HepG2 (cell line): ENCODE results near the gene PPP2R2C. TPM values are rescaled to one million over a fixed set of nuclear protein-coding genes. Genes with fewer than 3 reads are reported as not detected.

Experiments used
- ATAC-seq: fragments of 200-7000 bp; cut with Tn5 transposase; 3 replicates; pipeline ENCODE4 v1.9.1; 2020; ENCODE audit warnings: mild to moderate bottlenecking, moderate library complexity
- BruUV-seq: library from RNA; stranded (reverse); fragments of 400-500 nt; replicated peaks from 2 replicates; lab custom pipeline; 2021; lab: Mats Ljungman, UMichigan
- CTCF ChIA-PET: fragments of 300-600 bp; formaldehyde crosslinking; extraction: SDS; loops from one replicate; lab custom pipeline; 2021; ENCODE audit warnings: low total read pairs, inconsistent platforms, low intra/inter-chr PET ratio; lab: Yijun Ruan, JAX
- POLR2A ChIA-PET: fragments of 350-600 bp; sonication (Branson Sonifier 250); formaldehyde crosslinking; loops from one replicate; lab custom pipeline; 2020; ENCODE audit warnings: antibody characterized with exemption, inconsistent platforms; lab: Yijun Ruan, JAX
- DNase-seq: peaks from one replicate; pipeline ENCODE4 v3.0.0-alpha.2; 2015; ENCODE audit warnings: low spot score
- FAIRE-seq: peaks from 3 replicates; lab custom pipeline; 2011; peaks lifted over from hg19 to GRCh38; lab: Jason Lieb, UNC
- H2AFZ ChIP-seq: one replicate; pipeline ENCODE4 v1.6.1; 2011; ENCODE audit warnings: low read length, inconsistent platforms
- H3K27ac ChIP-seq: fragments of 300-600 bp; 3 replicates; pipeline ENCODE4 v1.8.0; 2011; ENCODE audit warnings: mixed run types, mild to moderate bottlenecking, mixed read lengths, low read length, inconsistent platforms; ENCODE audit not compliant: insufficient read depth; ENCODE audit errors: extremely low read length
- H3K27me3 ChIP-seq, 2 experiments: fragments of 200-600 bp in 1 of 2; 2 replicates in 1 of 2; 3 replicates in 1 of 2; pipeline versions ENCODE4 v1.6.0 to v1.8.0; 2011; ENCODE audit warnings: low read length in 2 of 2, mild to moderate bottlenecking in 2 of 2, moderate library complexity in 2 of 2, inconsistent platforms in 1 of 2; ENCODE audit not compliant: insufficient read depth in 2 of 2, control insufficient read depth in 1 of 2
- H3K36me3 ChIP-seq, 2 experiments: fragments of 200-600 bp in 1 of 2; replicated peaks in 1 of 2; 2 replicates in 1 of 2; 3 replicates in 1 of 2; pipeline versions ENCODE4 v1.5.1 to v1.8.0; 2011; ENCODE audit warnings: low read length in 2 of 2, inconsistent platforms in 1 of 2; ENCODE audit not compliant: insufficient read depth in 2 of 2, control insufficient read depth in 1 of 2
- H3K4me1 ChIP-seq: 2 replicates; pipeline ENCODE4 v1.5.1; 2012; ENCODE audit warnings: low read length, inconsistent platforms; ENCODE audit not compliant: insufficient read depth
- H3K4me2 ChIP-seq: 2 replicates; pipeline ENCODE4 v1.6.0; 2011; ENCODE audit warnings: low read depth, low read length, inconsistent platforms
- H3K4me3 ChIP-seq, 3 experiments: fragments of 200-600 bp in 1 of 3; sonication (generic), shearing (Covaris generic) in 1 of 3; replicated peaks in 1 of 3; 2 replicates each; pipeline ENCODE4 v1.5.1; 2011 to 2016; ENCODE audit warnings: low read length in 3 of 3, inconsistent platforms in 2 of 3, low read depth in 2 of 3, mild to moderate bottlenecking in 2 of 3, control low read depth in 1 of 3, mixed read lengths in 1 of 3; ENCODE audit not compliant: insufficient read depth in 1 of 3
- H3K79me2 ChIP-seq: one replicate; pipeline ENCODE4 v1.6.1; 2011; ENCODE audit warnings: low read length, inconsistent platforms; ENCODE audit not compliant: insufficient read depth
- H3K9ac ChIP-seq: 2 replicates; pipeline ENCODE4 v1.6.0; 2011; ENCODE audit warnings: mild to moderate bottlenecking, low read depth, low read length, inconsistent platforms; ENCODE audit not compliant: insufficient read depth
- H3K9me3 ChIP-seq: 2 replicates; pipeline ENCODE4 v1.5.1; 2012; ENCODE audit warnings: mild to moderate bottlenecking, low read length
- H4K20me1 ChIP-seq: 2 replicates; pipeline ENCODE4 v1.6.0; 2011; ENCODE audit warnings: inconsistent platforms, mild to moderate bottlenecking, low read length, moderate library complexity; ENCODE audit not compliant: insufficient read depth
- ARHGAP35 ChIP-seq: sonication (generic); formaldehyde crosslinking; IDR thresholded peaks from 2 replicates; pipeline ENCODE4 v1.9.0; 2022; ENCODE audit warnings: mild to moderate bottlenecking, inconsistent platforms, moderate library complexity, missing genetic modification reagents, borderline replicate concordance
- CCAR2 ChIP-seq: fragments of 200-400 bp; formaldehyde crosslinking; optimal IDR thresholded peaks from 2 replicates; pipeline ENCODE3; 2018; ENCODE audit warnings: low read depth, mild to moderate bottlenecking, low read length, moderate library complexity
- E2F5 ChIP-seq: sonication (generic); formaldehyde crosslinking; conservative IDR thresholded peaks from 2 replicates; pipeline ENCODE4 v1.4.0; 2020; ENCODE audit warnings: missing genetic modification reagents
- ELF4 ChIP-seq: sonication (generic); formaldehyde crosslinking; IDR thresholded peaks from 2 replicates; pipeline ENCODE4 v1.5.0; 2020; ENCODE audit warnings: missing genetic modification reagents, mild to moderate bottlenecking, moderate library complexity, borderline replicate concordance
- ESRRA ChIP-seq: sonication (generic); formaldehyde crosslinking; IDR thresholded peaks from 2 replicates; pipeline ENCODE4 v1.5.1; 2020; ENCODE audit warnings: mild to moderate bottlenecking, low read depth, missing genetic modification reagents
- GMEB2 ChIP-seq: IDR thresholded peaks from 2 replicates; pipeline ENCODE4 v1.6.1; 2016; ENCODE audit warnings: missing biosample characterization, missing genetic modification reagents, low read depth
- JUND ChIP-seq: sonication (generic); formaldehyde crosslinking; IDR thresholded peaks from 2 replicates; pipeline ENCODE4 v1.8.0; 2022; ENCODE audit warnings: mild to moderate bottlenecking, missing genetic modification reagents
- MATR3 ChIP-seq: sonication (generic); formaldehyde crosslinking; IDR thresholded peaks from 2 replicates; pipeline ENCODE4 v1.4.0; 2020; ENCODE audit warnings: missing genetic modification reagents
- MXD1 ChIP-seq: sonication (generic); formaldehyde crosslinking; IDR thresholded peaks from 2 replicates; pipeline ENCODE4 v1.4.0; 2020; ENCODE audit warnings: mild to moderate bottlenecking, missing genetic modification reagents
- NFIC ChIP-seq: IDR thresholded peaks from 2 replicates; pipeline ENCODE4 v1.6.1; 2012; ENCODE audit warnings: mild to moderate bottlenecking, low read length, inconsistent platforms
- NFKB2 ChIP-seq: sonication (generic); formaldehyde crosslinking; IDR thresholded peaks from 2 replicates; pipeline ENCODE4 v1.4.0; 2020; ENCODE audit warnings: missing genetic modification reagents, borderline replicate concordance
- PHF21A ChIP-seq: sonication (generic); formaldehyde crosslinking; IDR thresholded peaks from 2 replicates; pipeline ENCODE4 v1.5.0; 2020; ENCODE audit warnings: mild to moderate bottlenecking, missing genetic modification reagents
- RBM22 ChIP-seq: fragments of 200-400 bp; formaldehyde crosslinking; optimal IDR thresholded peaks from 2 replicates; pipeline ENCODE3; 2017; ENCODE audit warnings: mild to moderate bottlenecking, low read length, moderate library complexity
- ZFP36 ChIP-seq: fragments of 150-350 bp; IDR thresholded peaks from 2 replicates; pipeline ENCODE4 v1.6.1; 2018; ENCODE audit warnings: borderline replicate concordance, low read length, low read depth; ENCODE audit not compliant: partially characterized antibody
- ZFP91 ChIP-seq: sonication (generic); formaldehyde crosslinking; IDR thresholded peaks from 2 replicates; pipeline ENCODE4 v1.9.0; 2022; ENCODE audit warnings: missing genetic modification reagents, mild to moderate bottlenecking, borderline replicate concordance
- ZFX ChIP-seq: sonication (generic); formaldehyde crosslinking; IDR thresholded peaks from 2 replicates; pipeline ENCODE4 v1.4.0; 2020; ENCODE audit warnings: mild to moderate bottlenecking, low read depth, missing genetic modification reagents, moderate library complexity
- ZNF160 ChIP-seq: sonication (generic); formaldehyde crosslinking; IDR thresholded peaks from 2 replicates; pipeline ENCODE4 v1.8.0; 2022; ENCODE audit warnings: mild to moderate bottlenecking, inconsistent platforms, missing genetic modification reagents
- ZNF335 ChIP-seq: sonication (generic); formaldehyde crosslinking; IDR thresholded peaks from 2 replicates; pipeline ENCODE4 v1.4.0; 2020; ENCODE audit warnings: missing genetic modification reagents
- ZNF572 ChIP-seq: sonication (generic); formaldehyde crosslinking; IDR thresholded peaks from 2 replicates; pipeline ENCODE4 v1.5.1; 2020; ENCODE audit warnings: mild to moderate bottlenecking, missing genetic modification reagents
- WGBS: methylation state at CpG from one replicate; pipeline ENCODE4 v1.1.6; 2017; ENCODE audit warnings: low lambda C conversion rate; 5-methylcytosine and 5-hydroxymethylcytosine counted together
- in situ Hi-C: cut with HindIII; loops from 2 replicates; pipeline ENCODE4 v1.10.0; 2017; ENCODE audit warnings: low pct_unique_long_range_greater_than_20kb; ENCODE audit not compliant: extremely low pct_ligation_motif_present
- intact Hi-C: fragments of 100-400 bp; cut with micrococcal nuclease; formaldehyde crosslinking; loops from one replicate; pipeline ENCODE4 v1.10.0; 2022; ENCODE audit not compliant: unreplicated experiment
- polyA plus RNA-seq, 8 experiments: library from polyadenylated mRNA; depleted of rRNA in 3 of 8; stranded (reverse) in 7 of 8; unstranded in 1 of 8; fragments of >200 nt; fragmentation: Illumina TruSeq in 4 of 8; extraction: Trizol in 4 of 8; gene quantifications; 2 replicates each; pipeline versions ENCODE4 v1.2.1 to v1.2.3, GENCODE V29; 2011 to 2016; ENCODE audit warnings: low read depth in 4 of 8, missing spikeins in 1 of 8, mixed read lengths in 1 of 8; ENCODE audit not compliant: insufficient read depth in 1 of 8
- total RNA-seq, 5 experiments: library from RNA; depleted of rRNA; stranded (reverse); fragments of >200 nt; fragmentation: Illumina TruSeq; extraction: Trizol; gene quantifications; 2 replicates each; pipeline ENCODE4 v1.2.3, GENCODE V29; 2016; ENCODE audit warnings: low read depth in 1 of 5

The PPP2R2C gene
- total and polyA plus RNA-seq, 2 of the 13 experiments (the other 11 are each of a cell fraction or from before 2014, with no cell fraction given) = 0.60 to 8.6 TPM

- no peak overlapping the region for H3K4me2 ChIP-seq
- no peak for FAIRE-seq
- ChIA-PET POLR2A (no interaction called here), CTCF (no interaction called here)
- no peak for TF ChIP-seq JUND
- TF ChIP-seq ESRRA (CRISPR knock-in tag) = no peak
- TF ChIP-seq ARHGAP35 (CRISPR knock-in tag) = no peak
- TF ChIP-seq MATR3 (CRISPR knock-in tag) = no peak
- no peak for TF ChIP-seq ZFP91 (CRISPR knock-in tag)
- TF ChIP-seq NFIC = no peak
- TF ChIP-seq E2F5 (CRISPR knock-in tag) = no peak
- no peak for TF ChIP-seq ZFX (CRISPR knock-in tag)
- TF ChIP-seq ZNF572 (CRISPR knock-in tag) = no peak
- no peak for TF ChIP-seq NFKB2
- no peak for TF ChIP-seq PHF21A
- TF ChIP-seq GMEB2 (CRISPR knock-in tag) = no peak
- TF ChIP-seq ZNF160 (CRISPR knock-in tag) = no peak
- no peak for TF ChIP-seq ZFP36
- no peak for TF ChIP-seq MXD1
- no peak for TF ChIP-seq RBM22
- TF ChIP-seq ZNF335 (CRISPR knock-in tag) = no peak
- TF ChIP-seq CCAR2 = no peak
- no peak for TF ChIP-seq ELF4 (CRISPR knock-in tag)
- TF ChIP-seq, all 625 proteins: peak for 0
- 24% methylated on average over 12 of the region's 12 CpGs for WGBS
- H3K9ac ChIP-seq = no peak overlapping the region
- H2AFZ ChIP-seq = no peak overlapping the region
- H3K27me3 ChIP-seq = peaks cover 10 to 83% of the 10 kb centered on the region in 2 experiments
- H3K4me3 ChIP-seq = no peak overlapping the region
- DNase-seq = no peak
- no peaks in the 10 kb centered on the region for H3K4me1 ChIP-seq
- H3K36me3 ChIP-seq = no peaks in the 10 kb centered on the region
- intact Hi-C loops = no loop called here
- peaks cover 2% of the 10 kb centered on the region; the same call in 1 of the 2 replicates for H4K20me1 ChIP-seq
- BruUV-seq = no TSS peak
- no peaks in the 10 kb centered on the region for H3K9me3 ChIP-seq
- in situ Hi-C loops = no loop called here
- no peak for ATAC-seq
- H3K27ac ChIP-seq = no peak overlapping the region
- no peaks in the 10 kb centered on the region for H3K79me2 ChIP-seq
These were observed 103.8 kb downstream of the PPP2R2C start for GRCh38 chr4:6368601-6369000.
